ENCODE results near the gene RAMACL.

- TF ChIP-seq CTCF (IDR thresholded peaks at IDR 0.05; ENCODE audit: low read length) = no peak
- no peak for TF ChIP-seq EZH2 (IDR thresholded peaks at IDR 0.05; ENCODE audit: borderline replicate concordance, low read length)
Observed at GRCh38 chr6:166558156-166559005, 28.1 kb downstream of the RAMACL start.

All from OCI-LY1 (cell line).